Activated T-cell treated with anti-CD3 and anti-CD28 coated beads, Interleukin-2, amount 50 U/mL, for 1 hour (primary cell): Measurements from ENCODE around the gene CFB.

Experiments used
- DNase-seq: peaks from one replicate; pipeline ENCODE4 v3.0.0-alpha.2; 2020

CFB gene

GRCh38 chr6:31949926-31950548, 4.1 kb downstream of the CFB start:
- DNase-seq, result no peak

DNA sequence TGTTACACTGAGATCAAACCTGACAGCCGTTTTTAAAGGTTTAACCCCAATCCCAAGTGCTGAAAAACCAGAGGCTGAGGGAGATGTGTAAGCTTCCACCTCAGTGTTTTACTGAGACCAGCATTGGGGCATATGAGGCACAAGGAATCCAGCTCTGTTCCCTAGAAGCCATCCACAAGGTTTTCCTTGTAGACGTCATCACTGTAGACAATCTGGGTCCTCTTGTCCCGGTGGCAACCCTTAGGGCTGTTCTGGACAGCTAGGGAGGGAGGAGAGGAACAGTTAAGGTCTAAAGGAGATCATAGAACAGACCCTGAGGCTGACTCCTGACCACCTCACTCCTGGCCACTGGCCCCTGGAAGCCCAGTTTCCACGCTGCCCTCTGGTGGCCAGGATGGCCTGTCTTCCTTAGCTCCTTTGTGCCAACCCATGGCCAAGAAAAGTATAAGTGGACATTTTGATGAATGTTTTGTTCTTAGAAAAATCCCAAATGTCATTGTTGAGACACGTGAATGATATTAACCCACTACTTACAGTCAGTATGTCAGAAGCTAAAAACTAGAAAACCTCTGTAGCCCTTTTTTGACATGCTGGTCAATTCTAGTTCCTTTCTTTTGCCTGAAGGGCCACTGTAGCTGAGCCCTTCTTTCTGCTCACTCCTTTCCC, 6.4 kb downstream of the CFB start:
- peak; percentile 44 for DNase-seq

DNA sequence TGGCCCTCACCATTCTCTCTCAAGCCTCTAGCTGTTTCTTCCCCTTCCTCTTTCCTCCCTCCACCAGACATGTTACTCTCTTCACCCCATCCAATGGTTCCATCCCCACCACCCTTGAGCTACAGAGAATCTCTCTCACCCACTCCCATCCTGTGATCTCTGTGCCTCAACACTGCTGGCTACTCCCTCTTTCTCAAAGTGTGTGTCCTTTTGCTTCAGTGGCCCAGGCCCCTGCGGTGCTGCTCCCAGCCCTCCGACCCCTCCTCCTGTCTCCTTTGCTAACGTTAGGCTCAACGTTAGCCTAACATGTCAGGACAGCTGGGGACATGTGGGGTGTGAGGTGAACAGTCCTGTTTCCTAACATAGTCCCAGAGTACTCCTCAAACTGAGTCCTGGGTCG, 7.0 kb downstream of the CFB start:
- DNase-seq, result no peak

DNA sequence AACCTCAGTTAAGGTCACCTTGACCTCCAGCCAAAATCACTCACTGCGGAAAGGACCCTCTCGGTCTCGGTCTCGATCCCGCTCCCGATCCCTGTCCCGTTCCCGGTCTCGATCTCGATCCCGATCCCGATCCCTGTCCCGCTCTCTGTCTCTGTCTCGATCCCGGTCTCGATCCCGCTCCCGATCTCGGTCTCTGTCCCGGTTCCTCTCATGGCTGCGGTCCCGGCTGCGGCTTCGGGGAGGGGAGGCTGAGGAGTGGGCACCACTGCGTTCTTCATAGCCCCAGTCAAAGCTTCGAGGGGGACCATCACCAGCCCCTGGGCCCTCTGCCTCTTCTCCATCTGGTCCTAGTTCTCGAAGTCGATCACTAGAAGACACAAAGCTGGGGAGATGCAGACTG, 8.6 kb downstream of the CFB start:
- DNase-seq, result no peak

DNA sequence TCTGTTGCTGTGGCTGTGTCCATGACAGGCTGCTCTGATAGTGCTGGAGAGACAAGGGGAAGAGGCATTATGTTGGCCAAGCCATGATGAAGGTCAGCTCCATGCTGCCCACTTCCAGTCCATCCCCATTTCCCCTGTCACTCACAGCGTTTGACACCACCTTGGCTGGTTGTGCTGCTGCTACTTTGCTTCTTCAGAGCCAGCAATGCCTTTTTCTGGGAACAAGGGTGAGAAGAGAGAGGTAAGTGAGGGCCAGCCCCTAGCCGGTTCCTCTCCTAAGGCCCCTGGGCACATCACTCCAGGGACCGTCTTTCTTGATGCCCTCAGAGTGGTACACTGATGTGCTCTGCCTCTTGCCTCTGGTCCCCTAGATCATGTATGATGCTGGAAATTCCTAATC, 10.9 kb downstream of the CFB start:
- no peak for DNase-seq

DNA sequence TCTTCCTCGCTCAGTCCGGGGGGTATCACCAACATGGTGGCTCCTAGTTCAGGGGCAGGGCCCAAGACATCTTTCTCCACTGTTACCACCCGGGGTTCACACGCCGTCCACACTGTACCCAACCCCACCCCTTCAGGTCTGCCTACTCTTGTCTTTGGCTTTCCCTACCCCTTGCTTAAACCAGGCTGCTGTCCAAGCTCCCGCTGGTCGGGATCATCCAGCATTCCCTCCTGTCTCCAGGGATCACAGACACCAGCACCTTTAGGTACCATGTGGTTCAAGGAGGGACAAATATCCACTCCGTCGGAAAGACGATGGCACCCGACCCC, 12.5 kb downstream of the CFB start:
- no peak for DNase-seq

- DNase-seq, result peak; percentile 99
These were observed 13.1 kb downstream of the CFB start, which contains the start of the genes NELFE and SKIC2 for GRCh38 chr6:31958741-31959739. NELFE (minus strand) TSS chr6:31958971; CDS start chr6:31958446, 525 bp downstream. SKIC2 (plus strand) TSS chr6:31959175; CDS start chr6:31959193, 18 bp downstream.

DNA sequence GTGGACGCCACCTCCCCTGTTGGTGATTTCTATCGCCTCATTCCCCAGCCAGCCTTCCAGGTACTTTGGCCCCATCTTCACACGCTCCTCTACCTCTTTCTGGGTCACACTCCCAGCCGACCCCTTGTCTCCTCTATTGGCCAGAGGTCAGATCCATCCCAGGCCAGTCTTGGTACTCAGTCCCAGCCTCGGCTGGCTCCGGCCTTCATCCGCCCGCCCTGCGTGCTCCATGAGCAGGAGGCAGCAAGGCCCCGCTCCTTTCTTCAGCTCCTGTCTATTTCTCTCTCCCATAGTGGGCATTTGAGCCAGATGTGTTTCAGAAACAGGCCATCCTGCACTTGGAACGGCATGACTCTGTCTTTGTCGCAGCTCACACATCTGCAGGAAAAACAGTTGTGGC, 15.7 kb downstream of the CFB start:
- DNase-seq, result no peak

DNA sequence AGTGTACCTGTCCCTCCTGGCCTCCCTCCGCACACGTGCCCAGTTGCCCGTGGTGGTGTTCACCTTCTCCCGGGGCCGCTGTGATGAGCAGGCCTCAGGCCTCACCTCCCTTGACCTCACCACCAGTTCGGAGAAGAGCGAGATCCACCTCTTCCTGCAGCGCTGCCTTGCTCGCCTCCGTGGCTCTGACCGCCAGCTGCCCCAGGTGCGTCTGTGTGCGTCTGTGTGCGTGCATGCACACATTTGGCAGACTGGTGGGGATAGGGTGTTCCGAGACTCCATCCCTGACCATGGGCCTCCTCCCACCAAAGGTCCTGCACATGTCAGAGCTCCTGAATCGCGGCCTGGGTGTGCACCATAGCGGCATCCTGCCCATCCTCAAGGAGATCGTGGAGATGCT, 18.0 kb downstream of the CFB start:
- no peak for DNase-seq

DNA sequence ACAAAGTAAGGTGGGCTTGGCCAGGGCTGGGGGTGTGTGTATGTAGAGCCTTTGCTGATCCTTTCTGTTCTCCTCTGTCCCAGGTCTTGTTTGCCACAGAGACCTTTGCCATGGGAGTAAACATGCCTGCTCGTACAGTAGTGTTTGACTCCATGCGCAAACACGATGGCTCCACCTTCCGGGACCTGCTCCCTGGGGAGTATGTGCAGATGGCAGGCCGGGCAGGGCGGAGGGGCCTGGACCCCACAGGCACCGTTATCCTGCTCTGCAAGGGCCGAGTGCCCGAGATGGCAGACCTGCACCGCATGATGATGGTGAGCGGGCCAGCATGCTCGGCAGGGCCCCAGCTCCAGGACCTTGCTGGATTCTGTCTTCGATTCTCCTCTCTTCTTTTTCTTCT, 19.8 kb downstream of the CFB start:
- DNase-seq, result no peak

- DNase-seq, result no peak
These were observed 20.6 kb downstream of the CFB start for GRCh38 chr6:31966506-31966905.

DNA sequence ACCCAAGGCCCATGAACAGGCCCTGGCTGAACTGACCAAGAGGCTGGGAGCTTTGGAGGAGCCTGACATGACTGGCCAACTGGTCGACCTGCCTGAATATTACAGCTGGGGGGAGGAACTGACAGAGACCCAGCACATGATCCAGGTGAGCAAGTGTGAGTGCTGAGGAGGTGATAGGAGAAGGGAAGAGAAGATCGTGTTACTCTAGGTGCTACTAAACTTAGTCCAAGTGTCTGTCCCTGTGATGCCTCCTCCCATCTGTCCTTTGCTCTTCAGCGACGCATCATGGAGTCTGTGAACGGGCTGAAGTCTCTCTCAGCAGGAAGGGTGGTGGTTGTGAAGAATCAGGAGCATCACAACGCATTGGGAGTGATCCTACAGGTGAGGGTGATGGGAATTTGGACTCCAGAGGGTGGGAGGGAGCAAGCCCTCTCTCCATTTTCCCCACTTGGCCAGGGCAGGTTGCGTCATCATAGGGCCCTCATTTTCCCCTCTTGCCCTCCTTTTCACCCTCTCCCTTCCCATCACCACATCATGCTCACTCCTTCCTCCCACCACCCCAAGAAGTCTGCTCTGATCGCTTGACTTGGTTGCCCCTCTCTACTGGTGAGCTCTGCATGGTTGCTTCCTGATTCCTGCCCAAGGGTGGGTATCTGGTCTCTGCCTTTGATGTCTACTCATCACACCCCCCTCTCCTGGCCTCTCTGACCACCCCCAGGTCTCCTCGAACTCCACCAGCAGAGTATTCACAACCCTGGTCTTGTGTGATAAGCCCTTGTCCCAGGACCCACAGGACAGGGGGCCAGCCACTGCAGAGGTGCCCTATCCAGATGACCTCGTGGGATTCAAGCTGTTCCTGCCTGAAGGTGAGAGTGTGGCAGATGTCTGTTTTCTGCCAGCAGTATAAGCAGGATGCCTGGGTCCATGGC, 21.4 kb downstream of the CFB start:
- no peak for DNase-seq

- DNase-seq, result no peak
These were observed 22.0 kb downstream of the CFB start for GRCh38 chr6:31967926-31968320.

DNA sequence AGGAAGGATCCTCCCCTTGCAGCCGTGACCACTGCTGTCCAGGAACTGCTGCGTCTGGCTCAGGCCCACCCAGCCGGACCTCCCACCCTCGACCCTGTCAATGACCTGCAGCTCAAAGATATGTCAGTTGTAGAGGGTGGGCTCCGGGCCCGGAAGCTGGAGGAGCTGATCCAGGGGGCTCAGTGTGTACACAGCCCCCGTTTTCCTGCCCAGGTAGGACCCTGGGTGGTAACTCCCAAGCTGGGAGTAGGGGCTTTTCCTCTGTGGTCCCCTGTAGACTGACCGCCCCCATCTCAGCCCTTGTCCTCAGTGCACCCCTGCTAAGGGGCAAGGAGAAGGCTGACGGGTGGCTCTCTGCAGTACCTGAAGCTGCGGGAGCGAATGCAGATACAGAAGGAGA, 22.4 kb downstream of the CFB start:
- no peak for DNase-seq

- DNase-seq, result no peak
These were observed 23.2 kb downstream of the CFB start for GRCh38 chr6:31968791-31969711.

- DNase-seq, result no peak
These were observed 24.1 kb downstream of the CFB start for GRCh38 chr6:31969712-31970603.

GRCh38 chr6:31970604-31971271, 24.8 kb downstream of the CFB start:
- DNase-seq, result no peak

DNA sequence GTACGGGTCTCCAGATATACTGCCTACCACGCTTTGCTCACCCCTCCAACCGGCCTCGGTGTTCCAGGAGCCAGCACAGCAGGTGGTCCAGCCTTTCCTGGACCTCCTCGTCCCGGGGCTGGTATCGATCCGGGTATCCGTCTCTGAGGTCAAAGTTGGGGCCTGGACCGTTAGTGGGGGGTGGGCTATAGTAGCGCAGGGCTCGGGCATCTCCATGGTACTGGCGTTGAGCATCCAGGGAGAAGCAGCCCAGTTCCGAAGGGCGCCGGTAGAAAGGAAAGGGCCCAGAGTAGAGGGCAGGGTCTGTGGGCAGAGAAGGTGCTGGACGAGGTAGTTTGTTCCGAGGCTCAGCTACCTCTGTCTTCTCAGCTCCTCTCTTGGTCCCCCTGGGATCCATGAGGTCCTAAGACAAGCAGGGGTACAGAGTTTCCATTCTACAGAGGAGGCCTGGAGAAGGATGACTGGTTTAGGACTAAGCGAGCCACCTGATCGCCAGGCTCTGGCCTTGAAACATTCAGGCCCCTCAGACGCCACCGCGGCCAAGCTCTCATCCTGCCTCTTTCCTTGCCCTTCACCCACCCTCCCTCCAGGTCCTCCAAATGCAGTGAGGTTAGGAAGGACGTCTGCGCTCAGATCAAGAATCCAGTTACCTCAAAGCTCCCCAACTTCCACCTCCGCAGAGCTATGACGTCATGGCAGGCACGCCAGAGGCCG, 25.5 kb downstream of the CFB start:
- DNase-seq, result no peak
